GM11168 (cell line): Measurements from ENCODE around the gene BICDL1.
"Not testable (repeated sequence)": the region's sequence is repeated elsewhere in the genome, so short reads cannot be mapped to it uniquely, and the experiment has no call there.

Experiments used
- in situ Hi-C: fragments of 300-500 bp; cut with MboI; formaldehyde crosslinking; loops from one replicate; pipeline ENCODE4 v1.12.0; 2022; ENCODE audit warnings: low sequenced_read_pairs; ENCODE audit not compliant: unreplicated experiment

BICDL1 gene

DNA sequence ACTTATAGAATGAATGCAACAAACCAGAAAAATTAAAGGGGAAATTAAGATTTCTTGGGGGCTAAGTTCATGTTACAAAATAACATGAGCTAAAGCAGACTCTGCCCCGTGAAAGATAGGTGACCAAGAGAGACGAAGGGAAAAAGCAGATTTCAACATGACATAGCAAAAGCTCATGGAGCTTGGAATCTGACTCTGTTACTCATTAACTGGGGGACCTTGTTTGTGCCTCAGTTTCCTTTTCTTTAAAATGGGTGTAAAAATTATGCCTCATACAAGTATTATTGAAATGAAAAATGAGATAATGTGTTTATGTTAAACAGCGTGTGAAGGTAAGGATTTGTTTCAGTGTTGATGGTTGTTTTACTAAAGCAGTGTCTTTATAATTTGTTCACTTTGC is 11.5 kb downstream of the BICDL1 start:
- in situ Hi-C loops, result no loop called here

DNA sequence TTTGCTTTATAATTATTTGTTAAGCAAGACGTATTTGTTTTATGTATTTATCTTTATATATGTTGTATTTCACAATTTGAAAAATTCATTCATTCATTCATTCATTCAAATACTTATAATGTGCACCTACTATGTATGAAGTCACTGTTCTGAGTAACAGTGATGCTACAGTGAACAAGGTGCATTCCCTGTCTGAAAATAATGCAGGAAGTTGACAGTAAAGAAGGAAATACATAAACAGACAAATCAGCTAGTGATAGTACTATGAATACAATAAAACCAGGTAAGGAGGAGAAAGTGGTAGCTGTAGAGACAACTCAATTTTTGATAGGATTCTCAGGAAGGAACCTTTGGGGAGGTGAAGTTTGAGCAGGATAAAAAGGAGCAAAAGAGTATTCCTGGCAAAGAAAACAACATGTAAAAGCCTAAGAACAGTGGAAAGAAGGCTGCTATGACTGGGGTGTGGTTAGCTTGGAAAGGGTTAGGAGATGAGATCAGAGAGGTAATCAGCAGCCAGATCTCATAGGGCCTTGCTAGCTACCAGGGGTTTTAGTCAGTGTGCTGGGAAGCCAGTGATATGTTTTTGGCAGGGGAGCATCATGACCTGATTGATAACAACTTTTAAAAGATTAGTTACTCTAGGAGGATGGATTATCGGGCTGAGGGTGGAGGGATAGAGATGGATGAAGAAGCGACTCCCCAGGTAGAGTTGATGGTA is 17.4 kb downstream of the BICDL1 start:
- in situ Hi-C loops, result no loop called here

GRCh38 chr12:120007272-120007671 is 18.2 kb downstream of the BICDL1 start:
- in situ Hi-C loops, result no loop called here

- in situ Hi-C loops, result no loop called here
Observed at GRCh38 chr12:120010661-120011230, 21.7 kb downstream of the BICDL1 start.

GRCh38 chr12:120012067-120012621 is 23.1 kb downstream of the BICDL1 start:
- in situ Hi-C loops, result no loop called here

- in situ Hi-C loops, result no loop called here
Observed at GRCh38 chr12:120013659-120014380, 24.8 kb downstream of the BICDL1 start.

DNA sequence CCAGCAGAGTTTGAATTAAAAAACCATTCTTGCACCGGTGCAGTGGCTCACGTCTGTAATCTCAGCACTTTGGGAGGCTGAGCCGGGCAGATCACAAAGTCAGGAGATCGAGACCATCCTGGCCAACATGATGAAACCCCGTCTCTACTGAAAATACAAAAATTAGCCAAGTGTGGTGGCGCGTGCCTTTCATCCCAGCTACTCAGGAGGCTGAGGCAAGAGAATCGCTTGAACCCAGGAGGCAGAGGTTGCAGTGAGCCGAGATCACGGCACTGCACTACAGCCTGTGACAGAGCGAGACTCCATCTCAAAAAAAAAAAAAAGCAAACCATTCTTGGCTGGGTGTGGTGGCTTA is 25.3 kb downstream of the BICDL1 start:
- in situ Hi-C loops, result not testable (repeated sequence)

DNA sequence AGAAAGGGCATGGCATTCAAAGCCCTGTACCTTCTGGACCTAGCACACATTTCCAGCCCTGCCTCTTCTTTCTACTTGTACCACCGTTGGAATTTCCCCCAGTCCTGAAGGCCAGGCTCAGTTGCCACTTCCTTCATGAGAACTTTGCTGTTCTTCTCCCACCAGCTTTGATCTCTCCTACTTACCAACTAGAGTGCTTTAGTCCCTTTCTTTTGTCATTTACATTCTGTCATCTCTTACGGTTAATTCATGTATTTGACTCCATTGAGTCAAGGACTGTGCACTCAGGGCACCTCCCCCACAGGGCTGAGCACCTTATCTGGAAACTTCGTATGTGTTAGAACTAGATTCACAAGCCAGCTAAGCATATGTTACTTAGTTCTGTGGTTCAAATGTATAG is 26.3 kb downstream of the BICDL1 start:
- in situ Hi-C loops, result no loop called here

- in situ Hi-C loops, result not testable (repeated sequence)
Observed at GRCh38 chr12:120016199-120016598, 27.2 kb downstream of the BICDL1 start.

DNA sequence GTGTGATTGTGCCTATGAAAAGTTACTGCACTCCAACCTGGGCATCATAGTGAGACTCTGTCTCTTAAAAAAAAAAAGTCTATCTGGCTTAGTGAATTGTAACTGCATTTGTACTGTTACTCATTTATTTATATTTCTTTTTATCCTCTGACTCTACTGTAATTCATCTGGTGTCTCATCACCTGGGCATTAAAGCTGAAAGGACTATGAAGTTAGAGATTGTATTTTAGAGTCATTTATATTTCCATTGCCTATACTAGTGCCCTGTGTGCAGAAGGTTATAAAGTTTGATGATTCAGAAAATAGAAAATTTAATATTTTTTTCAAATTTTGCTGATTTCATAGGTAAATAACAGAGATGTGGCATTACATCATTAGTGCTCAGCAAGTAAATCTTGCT is 30.2 kb downstream of the BICDL1 start:
- in situ Hi-C loops, result no loop called here

DNA sequence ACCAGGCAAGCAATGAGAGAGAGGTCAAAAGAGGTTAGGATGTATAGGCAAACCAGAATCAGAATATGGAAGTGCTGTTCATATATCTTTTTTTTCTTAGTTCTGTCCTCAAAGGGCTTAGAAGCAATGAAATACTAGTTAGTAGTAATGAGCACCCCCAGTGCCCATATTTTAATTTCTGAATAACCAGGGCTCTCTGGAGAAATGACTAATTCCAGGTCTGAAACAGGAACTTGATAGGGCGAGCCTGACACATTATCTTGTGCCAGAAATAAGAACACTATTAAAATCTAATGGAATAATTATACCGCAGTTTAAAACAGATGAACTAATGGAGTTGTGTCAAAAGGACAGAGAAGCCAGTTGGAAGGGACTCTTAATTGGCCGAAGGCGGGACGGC is 30.9 kb downstream of the BICDL1 start:
- in situ Hi-C loops, result no loop called here

GRCh38 chr12:120024193-120024592 is 35.2 kb downstream of the BICDL1 start:
- in situ Hi-C loops, result no loop called here

DNA sequence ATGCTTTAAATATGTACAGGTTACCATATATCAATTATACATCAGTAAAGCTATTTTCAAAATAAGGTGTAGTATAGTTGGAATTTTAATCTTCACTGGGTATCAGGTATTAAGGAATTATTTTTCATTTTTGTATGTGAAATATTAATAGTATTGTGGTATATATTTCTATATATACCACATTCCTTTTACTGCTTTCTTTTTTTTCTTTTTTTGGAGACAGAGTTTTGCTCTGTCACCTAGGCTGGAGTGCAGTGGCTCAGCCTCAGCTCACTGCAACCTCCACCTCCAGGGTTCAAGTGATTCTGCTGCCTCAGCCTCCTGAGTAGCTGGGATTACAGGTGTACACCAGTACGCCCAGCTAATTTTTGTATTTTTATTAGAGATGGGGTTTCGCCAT is 36.6 kb downstream of the BICDL1 start:
- in situ Hi-C loops, result no loop called here

GRCh38 chr12:120032242-120032641 is 43.2 kb downstream of the BICDL1 start:
- in situ Hi-C loops, result no loop called here

GRCh38 chr12:120037851-120038250 is 48.8 kb downstream of the BICDL1 start:
- in situ Hi-C loops, result no loop called here

GRCh38 chr12:120039711-120040110 is 50.7 kb downstream of the BICDL1 start:
- in situ Hi-C loops, result no loop called here

DNA sequence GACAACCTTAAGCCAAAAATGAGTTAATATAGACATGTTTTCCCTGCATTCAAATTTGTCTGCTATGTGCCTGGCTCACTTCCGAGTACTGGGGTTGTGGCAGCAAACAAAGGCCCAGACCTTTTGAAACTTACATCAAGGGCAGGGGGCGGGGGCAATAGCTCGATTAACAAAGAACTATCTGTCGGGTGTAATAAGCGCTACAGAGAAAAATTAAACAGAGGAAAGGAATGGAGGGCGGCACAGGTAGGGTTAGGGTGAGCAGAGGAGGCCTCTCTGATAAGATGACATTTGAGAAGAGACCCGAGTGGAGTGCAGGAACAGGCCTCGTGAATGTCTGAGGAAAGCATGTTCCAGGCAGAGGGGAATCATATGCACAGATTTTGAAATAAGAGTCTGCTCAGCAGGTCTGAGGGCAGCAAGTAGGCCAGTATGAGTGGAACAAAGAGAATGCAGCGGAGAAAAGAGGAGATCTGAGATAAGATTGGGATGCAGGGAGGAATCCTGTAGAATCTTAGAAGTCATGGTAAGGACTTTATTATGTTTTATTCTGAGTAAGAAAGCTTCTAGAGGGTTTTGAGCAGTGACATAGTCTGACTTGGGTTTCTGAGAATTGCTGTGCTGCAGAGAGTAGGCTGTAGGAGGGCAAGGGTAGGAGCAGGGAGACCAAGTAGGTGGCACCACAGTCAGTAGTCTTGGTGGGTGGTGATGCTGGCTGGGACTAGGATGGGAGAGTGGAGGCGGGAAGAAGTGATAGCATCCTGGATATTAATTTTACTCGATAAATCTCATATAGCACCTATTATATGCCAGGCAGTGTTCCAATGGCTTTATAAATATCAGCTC is 52.6 kb downstream of the BICDL1 start:
- in situ Hi-C loops, result no loop called here

- in situ Hi-C loops, result not testable (repeated sequence)
Observed at GRCh38 chr12:120045367-120045766, 56.3 kb downstream of the BICDL1 start.

GRCh38 chr12:120047072-120047471 is 58.0 kb downstream of the BICDL1 start:
- in situ Hi-C loops, result no loop called here

DNA sequence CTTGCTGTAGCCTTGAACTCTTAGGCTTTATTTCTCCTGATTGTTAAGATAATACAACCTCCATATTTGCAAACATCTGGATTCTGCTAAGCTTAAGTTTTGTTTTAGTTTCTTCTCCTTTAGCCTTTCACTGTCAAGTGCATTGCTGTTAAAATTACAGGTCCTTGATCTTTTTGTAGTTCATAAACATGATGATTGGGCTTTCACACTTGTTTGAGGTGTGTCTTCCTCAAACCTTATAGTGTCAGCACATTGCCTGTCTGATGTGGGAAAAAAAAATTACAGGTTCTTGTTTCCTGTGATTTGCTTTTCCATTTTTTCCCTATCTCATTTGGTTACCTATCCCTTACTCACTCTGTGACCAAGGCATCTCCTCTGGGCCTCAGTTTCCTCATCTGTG is 59.2 kb downstream of the BICDL1 start:
- in situ Hi-C loops, result no loop called here
